Thoracic aorta (tissue), 2 donors: Measurements from ENCODE around the gene CEP83. TPM values are rescaled to one million over a fixed set of nuclear protein-coding genes. Genes with fewer than 3 reads are reported as not detected.

ENCODE experiments used
- ATAC-seq: fragments of 150-250 bp; one replicate; pipeline ENCODE4 v1.8.0; 2017; ENCODE audit warnings: low read depth; ENCODE audit not compliant: insufficient number of reproducible peaks, low FRiP score
- DNase-seq: peaks from one replicate; pipeline ENCODE4 v3.0.0-alpha.2; 2020; ENCODE audit warnings: low spot score
- H3K27ac ChIP-seq, 2 donors: fragments of 200-600 bp; sonication (generic); 1 replicate in 1 of 2; 2 replicates in 1 of 2; pipeline ENCODE4 v1.5.1; 2016; ENCODE audit warnings: mild to moderate bottlenecking in 2 of 2, moderate library complexity in 2 of 2
- H3K27me3 ChIP-seq: fragments of 200-600 bp; sonication (generic); replicated peaks from 2 replicates; pipeline ENCODE4 v1.6.0; 2016; ENCODE audit warnings: mild to moderate bottlenecking; ENCODE audit not compliant: insufficient read depth
- H3K36me3 ChIP-seq: fragments of 200-600 bp; sonication (generic); one replicate; pipeline ENCODE4 v1.5.1; 2016
- H3K4me1 ChIP-seq, 2 donors: fragments of 200-600 bp; sonication (generic); 1 replicate in 1 of 2; 2 replicates in 1 of 2; pipeline versions ENCODE4 v1.5.1 to v1.6.0; 2016; ENCODE audit warnings: low read depth in 2 of 2, mild to moderate bottlenecking in 1 of 2; ENCODE audit not compliant: control insufficient read depth in 1 of 2
- H3K4me3 ChIP-seq: fragments of 200-600 bp; sonication (generic); 2 replicates; pipeline ENCODE4 v1.5.1; 2016; ENCODE audit warnings: mild to moderate bottlenecking
- H3K9me3 ChIP-seq: fragments of 200-600 bp; sonication (generic); 2 replicates; pipeline ENCODE4 v1.5.1; 2016
- total RNA-seq, 2 donors: library from RNA; depleted of rRNA; stranded (reverse); fragments of >200 nt; gene quantifications; one replicate each; pipeline versions ENCODE4 v1.1.0 to v1.2.3, GENCODE V29; 2016
- TF ChIP-seq, protein P1 (sequence below): fragments of 200-600 bp; sonication (generic); IDR thresholded peaks from one replicate; pipeline ENCODE4 v1.5.1; 2019; ENCODE audit warnings: antibody characterized with exemption

Gene CEP83
- total RNA-seq, 2 donors from 2014 or later: 17.2 to 35.6 TPM

DNA sequence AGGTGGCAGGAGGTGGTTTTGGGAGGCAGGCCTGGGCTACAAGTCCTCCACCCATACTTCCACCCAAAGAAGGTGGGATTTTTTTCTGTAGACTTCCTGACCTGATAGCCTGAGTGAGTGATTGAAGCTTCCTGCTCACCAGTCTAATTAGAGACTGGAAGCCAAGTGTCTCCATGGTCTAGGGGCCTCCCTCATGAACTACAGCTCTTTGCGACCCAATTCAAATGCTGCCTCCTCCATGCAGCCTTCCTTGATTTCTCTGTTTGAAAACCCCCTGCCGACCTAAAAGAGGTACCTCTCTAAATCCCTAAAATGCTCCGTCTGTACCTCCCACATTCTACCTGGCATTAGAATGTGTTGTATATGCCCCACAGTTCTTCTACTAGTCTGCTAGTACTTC is 186.4 kb downstream of the CEP83 start:
- TF ChIP-seq, protein P1, sequence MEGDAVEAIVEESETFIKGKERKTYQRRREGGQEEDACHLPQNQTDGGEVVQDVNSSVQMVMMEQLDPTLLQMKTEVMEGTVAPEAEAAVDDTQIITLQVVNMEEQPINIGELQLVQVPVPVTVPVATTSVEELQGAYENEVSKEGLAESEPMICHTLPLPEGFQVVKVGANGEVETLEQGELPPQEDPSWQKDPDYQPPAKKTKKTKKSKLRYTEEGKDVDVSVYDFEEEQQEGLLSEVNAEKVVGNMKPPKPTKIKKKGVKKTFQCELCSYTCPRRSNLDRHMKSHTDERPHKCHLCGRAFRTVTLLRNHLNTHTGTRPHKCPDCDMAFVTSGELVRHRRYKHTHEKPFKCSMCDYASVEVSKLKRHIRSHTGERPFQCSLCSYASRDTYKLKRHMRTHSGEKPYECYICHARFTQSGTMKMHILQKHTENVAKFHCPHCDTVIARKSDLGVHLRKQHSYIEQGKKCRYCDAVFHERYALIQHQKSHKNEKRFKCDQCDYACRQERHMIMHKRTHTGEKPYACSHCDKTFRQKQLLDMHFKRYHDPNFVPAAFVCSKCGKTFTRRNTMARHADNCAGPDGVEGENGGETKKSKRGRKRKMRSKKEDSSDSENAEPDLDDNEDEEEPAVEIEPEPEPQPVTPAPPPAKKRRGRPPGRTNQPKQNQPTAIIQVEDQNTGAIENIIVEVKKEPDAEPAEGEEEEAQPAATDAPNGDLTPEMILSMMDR: no peak
- DNase-seq (no peak), ATAC-seq (no peak)
- H3K4me1 ChIP-seq: no peaks in the 10 kb centered on the region
- H3K36me3 ChIP-seq: no peaks in the 10 kb centered on the region
- no peak overlapping the region for H3K4me3 ChIP-seq
- H3K27ac ChIP-seq: no peak overlapping the region
- no peaks in the 10 kb centered on the region for H3K9me3 ChIP-seq
- no peaks in the 10 kb centered on the region for H3K27me3 ChIP-seq

DNA sequence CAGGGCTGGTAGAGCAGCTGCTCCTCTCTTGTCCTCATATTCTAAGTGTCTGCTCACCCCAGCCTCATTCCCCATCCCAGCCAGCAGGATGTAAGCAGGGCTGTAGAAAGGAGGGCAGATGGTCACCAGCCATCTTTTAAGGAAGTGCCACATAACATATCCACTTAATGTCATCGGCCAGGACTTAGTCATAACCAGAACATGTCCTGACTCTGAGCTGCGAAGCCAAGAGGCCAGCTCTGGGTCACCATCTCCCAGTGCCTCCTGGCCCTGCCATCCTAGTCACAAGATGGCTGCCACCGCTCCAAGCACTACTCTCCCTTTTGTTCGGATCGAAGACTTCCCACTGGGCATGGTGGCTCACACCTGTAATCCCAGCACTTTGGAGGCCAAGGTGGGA is 187.4 kb downstream of the CEP83 start:
- TF ChIP-seq, protein P1: no peak
- H3K4me3 ChIP-seq: no peak overlapping the region
- H3K36me3 ChIP-seq: no peaks in the 10 kb centered on the region
- no peak overlapping the region for H3K27ac ChIP-seq
- no peak for DNase-seq
- ATAC-seq: no peak
- no peaks in the 10 kb centered on the region for H3K9me3 ChIP-seq
- no peaks in the 10 kb centered on the region for H3K27me3 ChIP-seq
- peaks cover 0 to 6% of the 10 kb centered on the region in 2 donors for H3K4me1 ChIP-seq

DNA sequence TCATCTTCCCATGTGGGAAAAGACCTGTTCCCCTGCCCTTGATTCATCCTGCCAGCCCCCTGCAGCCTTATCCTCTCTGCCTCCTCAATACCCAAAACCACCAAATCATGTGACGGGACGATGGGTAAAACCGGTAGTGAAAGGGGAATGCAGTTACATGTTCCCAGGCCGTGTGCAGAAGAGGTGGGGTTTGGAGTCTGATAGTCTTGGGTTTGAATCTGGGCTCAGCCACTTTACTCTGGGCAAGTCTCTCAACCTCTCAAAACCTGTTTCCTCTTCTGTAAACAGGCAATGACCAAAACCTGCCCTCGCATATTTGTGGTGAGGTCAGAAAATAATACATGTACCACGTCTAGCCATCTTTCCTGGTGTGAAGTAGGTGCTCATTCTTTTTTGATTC is 188.3 kb downstream of the CEP83 start:
- no peaks in the 10 kb centered on the region for H3K27me3 ChIP-seq
- H3K4me3 ChIP-seq: no peak overlapping the region
- ATAC-seq (no peak), DNase-seq (no peak)
- TF ChIP-seq, protein P1: no peak
- no peaks in the 10 kb centered on the region for H3K9me3 ChIP-seq
- H3K4me1 ChIP-seq: peaks cover 4 to 15% of the 10 kb centered on the region in 2 donors
- no peaks in the 10 kb centered on the region for H3K36me3 ChIP-seq
- no peak overlapping the region for H3K27ac ChIP-seq

DNA sequence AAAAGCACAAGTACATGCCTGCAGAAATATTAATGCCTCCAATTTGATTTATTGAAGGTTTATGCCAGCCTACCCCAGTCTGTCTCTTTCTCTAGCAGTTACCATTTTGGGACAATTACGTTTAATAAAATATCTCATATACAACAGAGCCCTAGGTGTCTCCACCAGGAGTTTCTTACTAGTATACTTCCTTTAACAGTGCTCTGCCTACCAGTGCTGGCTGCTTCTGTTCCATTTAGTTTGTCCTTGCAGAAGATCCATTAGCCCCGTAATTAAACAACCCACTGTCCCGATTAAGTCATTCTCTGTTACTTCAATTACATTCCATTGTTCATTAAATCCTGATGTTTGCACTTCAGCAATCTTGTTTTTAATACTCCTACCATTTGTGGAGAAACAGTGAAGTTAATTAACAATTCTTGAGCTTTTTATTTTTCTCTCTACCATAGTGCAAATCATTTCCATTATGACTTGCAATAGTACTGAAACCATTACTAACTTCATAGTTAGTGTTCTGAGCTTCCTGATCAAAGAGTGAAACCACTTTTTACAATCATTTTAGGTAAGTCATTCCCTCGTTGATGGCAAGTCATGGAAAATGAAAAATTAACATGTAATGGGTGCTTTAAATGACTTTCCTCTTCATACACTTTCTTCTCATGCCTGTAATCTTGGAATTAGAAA is 190.2 kb downstream of the CEP83 start:
- TF ChIP-seq, protein P1: no peak
- no peaks in the 10 kb centered on the region for H3K27me3 ChIP-seq
- ATAC-seq: no peak
- H3K4me3 ChIP-seq: no peak overlapping the region
- no peak overlapping the region for H3K27ac ChIP-seq
- no peak for DNase-seq
- no peaks in the 10 kb centered on the region for H3K36me3 ChIP-seq
- peaks cover 4 to 22% of the 10 kb centered on the region in 2 donors for H3K4me1 ChIP-seq
- H3K9me3 ChIP-seq: no peaks in the 10 kb centered on the region

DNA sequence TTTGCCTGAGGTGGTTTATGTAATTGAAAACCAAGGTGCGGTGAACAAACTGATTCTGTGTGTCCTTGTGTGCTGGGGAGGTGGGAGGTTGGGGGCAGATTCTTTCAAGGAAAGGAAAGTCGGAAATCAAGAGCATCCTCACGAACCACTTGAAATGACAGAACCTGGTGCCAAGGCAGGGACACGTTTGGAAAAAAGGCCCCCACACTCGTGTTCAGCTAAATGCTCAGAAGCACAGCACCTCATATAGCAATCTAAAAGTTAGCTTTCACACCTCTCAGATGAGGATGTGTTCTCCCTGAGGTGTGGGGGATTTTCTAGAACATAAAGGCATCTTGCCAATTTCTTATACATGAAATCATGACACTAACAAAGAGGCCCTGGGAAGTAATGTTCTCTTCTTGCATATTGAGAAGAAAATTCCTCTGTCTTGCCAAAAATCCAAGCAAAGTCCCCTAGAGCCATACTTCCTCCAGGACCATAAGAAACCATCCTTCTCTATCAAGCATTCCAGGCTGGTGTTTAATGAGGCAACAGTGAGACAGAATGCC is 191.7 kb downstream of the CEP83 start:
- TF ChIP-seq, protein P1: no peak
- Histone ChIP-seq H3K4me3 (no peak overlapping the region), H3K36me3 (no peaks in the 10 kb centered on the region), H3K27ac (peak overlapping the region in 1 of 2 donors; percentile 37), H3K4me1 (peaks cover 8 to 30% of the 10 kb centered on the region in 2 donors), H3K27me3 (no peaks in the 10 kb centered on the region), H3K9me3 (no peaks in the 10 kb centered on the region)
- DNase-seq (no peak), ATAC-seq (no peak)
